HL-60 (cell line): ENCODE data around the gene PRR5.

Experiments used
- CTCF ChIP-seq: IDR thresholded peaks from one replicate; pipeline ENCODE4 v1.5.1; 2011; ENCODE audit warnings: low read length, control low read depth, inconsistent platforms; ENCODE audit not compliant: insufficient read depth
- GABPA ChIP-seq: IDR thresholded peaks from 2 replicates; pipeline ENCODE4 v1.6.1; 2012; ENCODE audit warnings: low read depth
- POLR2AphosphoS5 ChIP-seq: IDR thresholded peaks from 2 replicates; pipeline ENCODE4 v1.6.1; 2012; ENCODE audit warnings: low read depth
- REST ChIP-seq: IDR thresholded peaks from 2 replicates; pipeline ENCODE4 v1.6.1; 2012; ENCODE audit warnings: low read depth; ENCODE audit not compliant: insufficient replicate concordance

DNA sequence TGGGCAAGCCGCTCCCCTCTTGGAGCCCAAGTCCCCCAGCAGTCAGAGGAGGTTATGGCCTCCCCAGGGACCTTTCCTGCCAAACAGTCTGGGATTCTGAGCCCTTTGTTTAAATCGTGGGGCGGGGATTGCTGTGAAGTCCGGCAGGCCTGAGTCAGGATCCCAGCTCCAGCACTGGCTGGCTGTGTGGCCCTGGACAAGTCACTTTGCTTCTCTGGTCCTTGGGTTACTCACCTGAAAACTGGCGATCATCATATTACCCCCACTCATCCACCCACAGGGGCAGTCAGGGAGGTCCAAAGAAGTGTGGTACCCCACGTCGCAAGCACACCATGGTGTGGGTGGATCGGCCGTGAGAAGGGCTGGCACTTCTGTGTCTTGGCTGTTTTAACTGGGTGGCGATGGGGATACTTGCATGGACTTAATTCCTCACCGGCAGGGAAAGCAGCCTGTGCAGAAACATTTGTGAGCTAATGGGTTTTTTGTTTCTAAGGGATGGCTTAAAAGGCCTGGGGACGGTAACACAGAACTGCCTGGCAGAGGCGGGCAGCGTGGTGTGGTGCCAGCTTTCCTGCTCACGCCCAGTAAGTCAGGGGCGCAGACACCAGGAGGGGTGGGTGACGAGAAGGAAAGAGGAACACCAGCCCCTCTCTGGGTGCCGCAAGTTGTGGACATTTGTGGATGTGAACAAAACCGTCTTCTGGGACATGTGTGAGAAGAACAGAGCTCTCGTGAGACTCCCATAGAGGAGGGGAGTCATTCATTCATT lies 31.6 kb upstream of the PRR5 start:
- TF ChIP-seq CTCF = no peak
- no peak for TF ChIP-seq GABPA
- no peak for TF ChIP-seq POLR2AphosphoS5
- TF ChIP-seq REST = no peak
